ENCODE data around the gene TOMM20.
A peak's percentile ranks its signal among the peaks of the same experiment; 100 is the strongest.
"Not testable (repeated sequence)": the region's sequence is repeated elsewhere in the genome, so short reads cannot be mapped to it uniquely, and the experiment has no call there.

Gene TOMM20

GRCh38 chr1:235100194-235100772, 28.4 kb downstream of the TOMM20 start:
- DNase-seq, result no peak

DNA sequence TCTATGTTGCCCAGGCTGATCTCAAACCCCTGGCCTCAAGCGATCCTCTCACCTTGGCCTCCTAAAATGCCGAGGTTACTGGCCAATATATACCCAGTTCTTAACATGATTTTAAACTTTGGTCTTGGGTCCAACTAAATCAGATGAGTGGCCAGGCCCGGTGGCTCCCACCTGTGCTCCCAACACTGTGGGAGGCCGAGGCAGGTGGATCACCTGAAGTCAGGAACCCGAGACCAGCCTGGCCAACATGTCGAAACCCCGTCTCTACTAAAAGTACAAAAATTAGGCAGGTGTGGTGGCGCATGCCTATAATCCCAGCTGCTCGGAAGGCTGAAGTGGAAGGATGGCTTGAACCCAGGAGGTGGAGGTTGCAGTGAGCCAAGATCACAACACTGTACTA, 29.6 kb downstream of the TOMM20 start:
- no peak for DNase-seq

- no peak for DNase-seq
Measured at GRCh38 chr1:235098547-235098946, 30.1 kb downstream of the TOMM20 start.

GRCh38 chr1:235097501-235097900, 31.1 kb downstream of the TOMM20 start:
- DNase-seq, result not testable (repeated sequence)

- no peak for DNase-seq
Measured at GRCh38 chr1:235095938-235096562, 32.6 kb downstream of the TOMM20 start.

DNA sequence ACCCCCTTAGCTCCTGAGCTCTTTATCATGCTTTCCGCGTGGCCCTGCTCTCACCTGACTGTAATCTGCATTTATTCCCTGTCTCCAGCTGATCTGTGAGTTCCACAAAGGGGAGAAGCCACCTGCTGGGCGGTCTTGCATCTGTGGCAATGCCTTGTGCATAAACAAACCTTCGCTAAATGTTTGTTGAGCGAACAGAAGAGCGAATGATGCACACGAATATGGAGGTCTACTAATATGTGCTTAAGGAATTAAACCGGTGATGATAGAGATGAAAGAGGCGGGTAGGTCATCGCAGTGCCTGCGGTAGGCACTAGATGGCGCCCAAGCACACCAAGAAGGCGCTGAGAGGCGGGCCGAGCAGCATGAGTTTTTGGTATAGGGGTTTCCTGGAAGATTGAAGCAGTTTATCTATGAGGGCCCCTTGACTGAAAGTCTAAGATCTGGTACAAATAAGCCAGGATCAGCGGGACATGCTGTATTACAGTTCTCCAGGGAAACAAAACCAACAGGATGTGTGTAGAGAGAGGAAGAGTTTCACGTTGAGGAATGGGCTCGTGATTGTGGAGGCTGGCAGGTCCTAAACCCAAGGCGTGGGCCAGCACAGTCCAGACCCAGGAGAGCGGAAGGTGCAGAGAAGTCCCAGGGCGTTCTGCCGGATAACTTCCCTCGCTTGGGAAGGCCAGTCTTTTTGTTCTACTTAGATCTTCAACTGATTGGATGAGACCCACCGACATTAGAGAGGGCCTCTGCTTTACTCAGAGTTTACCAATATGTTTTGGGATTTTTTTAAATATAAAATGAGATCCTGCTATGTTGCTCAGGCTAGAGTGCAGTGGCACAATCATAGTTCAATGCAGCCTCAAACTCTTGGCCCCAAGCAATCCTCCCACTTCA, 34.7 kb downstream of the TOMM20 start:
- peak; percentile 88 for DNase-seq

GRCh38 chr1:235093013-235093695, 35.5 kb downstream of the TOMM20 start:
- no peak for DNase-seq

DNA sequence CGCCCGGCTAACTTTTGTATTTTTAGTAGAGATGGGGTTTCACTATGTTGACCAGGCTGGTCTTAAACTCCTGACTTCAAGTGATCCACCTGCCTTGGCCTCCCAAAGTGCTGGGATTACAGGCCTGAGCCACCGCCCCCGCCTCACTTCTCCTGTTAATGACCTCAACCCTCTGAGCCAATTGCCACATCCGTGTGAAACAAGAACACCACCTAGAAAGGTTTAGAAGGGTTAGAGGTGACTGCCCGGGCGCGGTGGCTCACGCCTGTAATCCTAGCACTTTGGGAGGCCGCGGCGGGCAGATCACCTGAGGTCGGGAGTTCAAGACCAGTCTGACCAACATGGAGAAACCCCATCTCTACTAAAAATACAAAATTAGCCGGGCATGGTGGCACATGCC, 36.2 kb downstream of the TOMM20 start:
- not testable (repeated sequence) for DNase-seq

DNA sequence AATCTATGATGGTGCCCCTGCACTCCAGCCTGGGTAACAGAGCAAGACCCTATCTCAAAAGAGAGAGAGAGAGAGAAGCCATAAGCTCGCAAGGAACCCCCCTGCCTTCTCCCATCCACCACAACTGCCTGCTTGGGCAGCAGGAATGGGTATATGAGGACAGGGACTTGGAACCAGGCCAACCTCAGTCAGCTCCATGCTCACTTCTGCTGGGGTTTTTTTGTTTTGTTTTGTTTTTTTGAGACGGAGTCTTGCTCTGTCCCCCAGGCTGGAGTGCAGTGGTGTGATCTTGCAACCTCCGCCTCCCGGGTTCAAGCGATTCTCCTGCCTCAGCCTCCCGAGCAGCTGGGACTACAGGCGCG, 36.6 kb downstream of the TOMM20 start:
- not testable (repeated sequence) for DNase-seq

DNA sequence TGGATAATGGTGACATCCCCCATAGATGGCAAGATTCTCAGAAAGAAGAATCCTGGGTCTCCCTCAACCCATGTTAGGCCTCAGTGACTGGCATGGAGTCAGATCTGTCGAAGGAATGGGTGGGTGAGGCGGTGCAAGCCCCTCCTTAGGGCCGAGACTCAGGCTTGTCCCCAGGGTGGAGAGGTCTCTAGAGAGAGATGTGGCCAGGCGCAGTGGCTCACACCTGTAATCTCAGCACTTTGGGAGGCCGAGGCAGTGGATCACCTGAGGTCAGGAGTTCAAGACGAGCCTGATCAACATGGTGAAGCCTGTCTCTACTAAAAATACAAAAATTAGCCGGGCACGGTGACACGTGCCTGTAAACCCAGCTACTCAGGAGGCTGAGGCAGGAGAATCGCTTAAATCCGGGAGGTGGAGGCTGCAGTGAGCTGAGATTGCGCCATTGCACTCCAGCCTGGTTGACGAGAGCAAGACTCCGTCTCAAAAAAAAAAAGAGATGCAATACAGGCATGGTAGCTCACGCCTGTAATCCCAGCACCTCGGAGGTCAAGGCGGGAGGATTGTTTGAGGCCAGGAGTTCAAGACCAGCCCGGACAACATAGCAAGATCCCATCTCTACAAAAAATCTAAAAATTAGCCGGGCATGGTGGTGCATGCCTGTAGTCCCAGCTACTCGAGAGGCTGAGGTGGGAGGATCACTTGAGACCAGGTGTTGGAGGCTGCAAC, 37.2 kb downstream of the TOMM20 start:
- DNase-seq, result not testable (repeated sequence)

DNA sequence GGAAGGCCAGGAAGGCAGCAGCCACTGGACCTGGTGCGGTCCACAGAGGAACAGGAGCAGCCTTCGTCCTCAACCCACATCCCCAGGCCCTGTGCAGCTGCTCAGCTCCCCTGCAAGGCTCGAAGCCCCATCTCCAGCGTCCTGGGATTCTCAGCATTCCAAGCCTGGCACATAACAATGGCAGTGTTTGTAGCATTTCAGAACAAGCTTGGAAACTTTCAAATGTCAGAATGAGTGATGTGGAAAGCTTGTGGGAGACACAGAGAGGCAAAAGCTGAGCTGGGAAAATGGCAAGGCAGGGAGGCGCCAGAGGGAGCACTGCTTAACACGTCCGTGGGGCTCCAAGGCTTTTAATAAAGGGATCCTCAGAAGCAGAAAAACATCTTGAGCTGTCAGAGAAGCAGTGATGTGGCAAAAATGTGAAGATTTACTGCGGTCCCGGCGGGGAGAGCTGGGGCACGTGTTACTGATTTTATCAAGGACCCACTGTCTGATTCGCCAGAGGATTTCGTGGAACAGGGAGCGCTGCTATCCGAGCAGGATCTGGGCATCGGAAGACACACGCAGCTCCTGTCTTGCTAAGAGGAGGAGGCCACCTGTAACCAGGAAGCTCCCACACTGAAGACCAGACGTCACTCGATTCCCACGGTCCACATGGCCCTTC, 38.1 kb downstream of the TOMM20 start:
- DNase-seq, result no peak

DNA sequence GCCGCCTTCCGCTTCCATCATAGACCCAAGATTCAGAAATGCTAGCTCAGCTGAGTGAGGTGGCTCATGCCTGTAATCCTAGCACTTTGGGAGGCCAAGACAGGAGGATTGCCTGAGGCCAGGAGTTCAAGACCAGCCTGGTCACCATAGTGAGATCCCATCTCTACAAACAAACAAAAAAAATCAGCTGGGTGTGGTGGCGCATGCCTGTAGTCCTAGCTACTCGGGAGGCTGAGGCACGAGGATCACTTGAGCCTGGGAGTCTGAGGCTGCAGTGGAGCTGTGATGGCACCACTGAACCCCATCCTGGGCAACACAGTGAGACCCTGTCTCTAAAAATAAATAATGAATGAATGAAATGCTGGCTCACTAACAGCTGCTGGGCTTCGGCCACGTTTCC, 39.7 kb downstream of the TOMM20 start:
- no peak for DNase-seq

DNA sequence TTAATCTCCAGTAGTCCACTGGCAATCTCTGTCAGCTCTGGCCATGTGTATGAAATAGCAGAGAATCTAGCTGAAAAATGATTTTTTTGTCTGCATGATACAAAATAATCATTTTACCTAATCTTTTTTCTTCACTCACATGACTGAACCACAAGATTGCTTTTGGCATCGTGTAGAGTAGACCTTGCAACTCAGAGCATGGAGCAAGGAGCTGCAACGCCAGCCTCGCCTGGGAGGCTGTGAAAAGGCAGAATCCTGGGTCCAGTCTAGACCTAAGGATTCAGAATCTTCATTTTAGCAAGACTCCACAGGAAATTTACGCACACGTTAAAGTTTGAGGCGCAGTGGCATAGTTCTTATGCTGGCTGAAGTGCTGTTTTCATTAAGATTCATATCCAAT, 40.2 kb downstream of the TOMM20 start:
- DNase-seq, result no peak

GRCh38 chr1:235087906-235088305, 40.7 kb downstream of the TOMM20 start:
- no peak for DNase-seq

DNA sequence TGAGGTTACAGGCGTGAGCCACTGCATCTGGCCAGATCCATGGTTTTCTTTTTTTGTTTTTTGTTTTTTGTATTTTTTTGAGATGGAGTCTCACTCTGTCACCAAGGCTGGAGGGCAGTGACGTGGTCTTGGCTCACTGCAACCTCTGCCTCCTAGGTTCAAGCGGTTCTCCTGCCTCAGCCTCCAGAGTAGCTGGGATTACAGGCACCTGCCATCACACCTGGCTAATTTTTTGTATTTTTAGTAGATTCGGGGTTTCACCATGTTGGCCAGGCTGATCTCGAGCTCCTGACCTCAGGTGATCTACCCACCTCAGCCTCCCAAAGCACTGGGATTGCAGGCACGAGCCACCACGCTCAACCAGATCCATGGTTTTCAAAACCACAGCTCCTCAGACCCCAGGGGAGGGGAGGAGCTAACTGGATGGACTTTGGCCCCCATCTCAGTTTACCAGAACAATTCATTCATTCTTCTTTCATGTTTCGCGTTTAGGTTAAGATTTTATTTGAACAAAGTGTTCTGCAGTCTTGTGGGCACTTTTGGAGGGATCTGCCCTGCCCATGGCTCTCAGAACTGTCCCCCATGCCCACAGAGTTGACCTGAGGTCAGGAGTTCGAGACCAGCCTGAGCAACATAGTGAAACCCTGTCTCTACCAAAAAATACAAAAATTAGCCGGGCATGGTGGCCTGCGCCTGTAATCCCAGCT, 43.1 kb downstream of the TOMM20 start:
- not testable (repeated sequence) for DNase-seq

- DNase-seq, result not testable (repeated sequence)
Measured at GRCh38 chr1:235080788-235081187, 47.8 kb downstream of the TOMM20 start.

DNA sequence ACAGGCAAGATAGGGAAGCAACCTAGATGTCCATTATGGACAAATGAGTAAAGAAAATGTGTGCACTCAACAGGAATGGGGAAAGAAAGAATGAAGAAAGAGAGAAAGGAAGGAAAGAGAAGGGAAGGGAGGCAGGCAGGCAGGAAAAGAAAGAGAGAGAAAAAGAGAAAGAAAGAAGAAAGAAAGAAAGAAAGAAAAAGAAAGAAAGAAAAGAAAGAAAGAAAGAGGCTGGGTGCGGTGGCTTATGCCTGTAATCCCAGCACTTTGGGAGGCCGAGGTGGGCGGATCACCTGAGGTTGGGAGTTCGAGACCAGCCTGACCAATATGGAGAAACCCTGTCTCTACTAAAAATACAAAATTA, 48.4 kb downstream of the TOMM20 start:
- not testable (repeated sequence) for DNase-seq

- DNase-seq, result peak; percentile 26
Measured at GRCh38 chr1:235079443-235080296, 49.0 kb downstream of the TOMM20 start.

DNA sequence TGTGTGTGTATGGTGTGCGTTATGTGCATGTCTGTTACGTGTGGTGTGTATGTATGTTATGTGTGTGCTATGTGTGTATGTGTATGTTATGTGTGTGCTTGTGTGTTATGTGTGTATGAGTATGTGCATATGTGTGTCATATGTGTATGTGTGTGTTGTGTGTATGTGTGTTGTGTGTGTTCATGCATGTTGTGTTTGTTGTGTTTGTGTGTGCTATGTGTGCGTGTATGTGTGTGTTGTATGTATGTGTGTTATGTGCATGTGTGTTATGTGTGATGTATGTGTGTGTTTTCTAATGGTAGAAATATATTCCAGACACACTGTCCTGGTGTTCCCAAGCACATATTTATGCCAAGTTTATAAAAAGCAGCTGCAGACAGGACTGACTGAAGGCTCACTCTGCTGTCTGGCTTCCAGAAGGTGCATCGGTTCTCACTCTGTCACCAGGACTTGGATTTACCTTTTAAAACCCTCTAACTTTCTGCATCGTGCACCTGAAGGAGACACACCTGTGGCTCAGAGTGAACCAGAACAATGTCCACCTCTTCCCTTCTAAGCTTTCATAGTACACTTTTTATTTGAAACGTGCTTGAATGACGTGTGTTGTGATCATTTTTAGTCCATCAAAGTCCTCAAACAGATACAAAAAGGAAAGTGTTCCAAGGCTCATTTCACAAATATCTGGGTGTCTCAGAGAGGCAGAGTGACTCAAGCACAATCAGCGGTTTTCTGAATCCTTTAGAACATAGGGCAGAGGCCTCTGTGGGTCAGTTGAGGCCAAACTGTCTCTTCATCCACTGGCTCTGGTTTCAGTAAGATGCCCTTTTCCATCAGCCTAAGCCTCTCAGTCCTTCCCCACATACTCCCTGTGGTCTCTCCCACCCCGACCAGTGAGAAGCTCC, 49.9 kb downstream of the TOMM20 start:
- DNase-seq, result no peak

Measured in CD4-positive, alpha-beta T cell treated with Interleukin-6 for 4 hours (primary cell).